Nephron progenitor cell (in vitro differentiated cells): ENCODE data around the gene SLC5A2.

Experiments used
- DNase-seq: peaks from one replicate; pipeline ENCODE4 v3.0.0; 2021
- H3K27ac Mint-ChIP-seq: 2 replicates; pipeline ENCODE4 v1.8.0; 2021; ENCODE audit warnings: mild to moderate bottlenecking, moderate library complexity, mixed read lengths
- H3K27me3 Mint-ChIP-seq: 2 replicates; pipeline ENCODE4 v1.8.0; 2021; ENCODE audit warnings: mild to moderate bottlenecking, low read depth, mixed read lengths; ENCODE audit not compliant: poor library complexity
- H3K36me3 Mint-ChIP-seq: 2 replicates; pipeline ENCODE4 v1.8.0; 2021; ENCODE audit warnings: low read depth, mixed read lengths
- H3K4me1 Mint-ChIP-seq: 2 replicates; pipeline ENCODE4 v1.8.0; 2021; ENCODE audit warnings: mixed read lengths
- H3K4me3 Mint-ChIP-seq: 2 replicates; pipeline ENCODE4 v1.8.0; 2021; ENCODE audit warnings: mild to moderate bottlenecking, moderate library complexity, mixed read lengths
- H3K9me3 Mint-ChIP-seq: 2 replicates; pipeline ENCODE4 v1.8.0; 2021; ENCODE audit warnings: mild to moderate bottlenecking, moderate library complexity, mixed read lengths
- TF ChIP-seq, protein P1 (sequence below): fragments of 200-600 bp; sonication (generic); IDR thresholded peaks from 2 replicates; pipeline ENCODE4 v1.5.0; 2021; ENCODE audit warnings: antibody characterized with exemption

Gene SLC5A2

DNA sequence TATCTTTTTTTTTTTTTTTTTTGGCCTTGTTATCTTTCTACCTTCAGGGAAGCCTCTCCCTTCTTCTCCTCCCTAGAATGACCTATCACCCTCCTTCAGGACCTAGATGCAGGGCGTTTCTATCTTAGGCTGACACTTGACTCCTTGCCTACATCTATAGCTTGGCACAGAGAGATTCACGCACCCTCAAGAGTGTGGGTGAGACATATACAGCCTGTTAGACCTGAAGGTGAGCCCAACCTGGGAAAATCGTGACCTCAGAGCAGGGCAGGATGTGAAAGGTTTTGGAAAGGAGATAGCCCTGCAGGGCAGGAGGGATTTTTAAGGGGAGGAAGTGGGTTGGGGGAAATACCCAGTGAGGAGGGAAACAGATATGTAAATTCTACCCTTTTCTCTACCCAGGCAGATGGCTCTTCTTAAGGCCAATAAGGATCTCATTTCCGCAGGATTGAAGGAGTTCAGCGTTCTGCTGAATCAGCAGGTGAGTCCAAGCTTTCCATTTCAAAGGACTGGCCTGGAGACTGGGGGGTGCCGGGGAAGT lies 44.9 kb downstream of the SLC5A2 start, which contains the start of gene AHSP:
TSS of gene AHSP (plus strand) at position 167 of the 541 bp plus-strand sequence. CDS start at position 407, 240 bp downstream.
- DNase-seq, result no peak
- Mint-ChIP-seq H3K27me3 (peaks cover 12% of the 10 kb centered on the region), H3K27ac (no peak within 1 kb of the TSS), H3K4me3 (peak within 1 kb of the TSS; percentile 78), H3K36me3 (no peaks in the 10 kb centered on the region), H3K9me3 (no peaks in the 10 kb centered on the region), H3K4me1 (peaks cover 13% of the 10 kb centered on the region)
- TF ChIP-seq, protein P1, sequence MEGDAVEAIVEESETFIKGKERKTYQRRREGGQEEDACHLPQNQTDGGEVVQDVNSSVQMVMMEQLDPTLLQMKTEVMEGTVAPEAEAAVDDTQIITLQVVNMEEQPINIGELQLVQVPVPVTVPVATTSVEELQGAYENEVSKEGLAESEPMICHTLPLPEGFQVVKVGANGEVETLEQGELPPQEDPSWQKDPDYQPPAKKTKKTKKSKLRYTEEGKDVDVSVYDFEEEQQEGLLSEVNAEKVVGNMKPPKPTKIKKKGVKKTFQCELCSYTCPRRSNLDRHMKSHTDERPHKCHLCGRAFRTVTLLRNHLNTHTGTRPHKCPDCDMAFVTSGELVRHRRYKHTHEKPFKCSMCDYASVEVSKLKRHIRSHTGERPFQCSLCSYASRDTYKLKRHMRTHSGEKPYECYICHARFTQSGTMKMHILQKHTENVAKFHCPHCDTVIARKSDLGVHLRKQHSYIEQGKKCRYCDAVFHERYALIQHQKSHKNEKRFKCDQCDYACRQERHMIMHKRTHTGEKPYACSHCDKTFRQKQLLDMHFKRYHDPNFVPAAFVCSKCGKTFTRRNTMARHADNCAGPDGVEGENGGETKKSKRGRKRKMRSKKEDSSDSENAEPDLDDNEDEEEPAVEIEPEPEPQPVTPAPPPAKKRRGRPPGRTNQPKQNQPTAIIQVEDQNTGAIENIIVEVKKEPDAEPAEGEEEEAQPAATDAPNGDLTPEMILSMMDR, result no peak

DNA sequence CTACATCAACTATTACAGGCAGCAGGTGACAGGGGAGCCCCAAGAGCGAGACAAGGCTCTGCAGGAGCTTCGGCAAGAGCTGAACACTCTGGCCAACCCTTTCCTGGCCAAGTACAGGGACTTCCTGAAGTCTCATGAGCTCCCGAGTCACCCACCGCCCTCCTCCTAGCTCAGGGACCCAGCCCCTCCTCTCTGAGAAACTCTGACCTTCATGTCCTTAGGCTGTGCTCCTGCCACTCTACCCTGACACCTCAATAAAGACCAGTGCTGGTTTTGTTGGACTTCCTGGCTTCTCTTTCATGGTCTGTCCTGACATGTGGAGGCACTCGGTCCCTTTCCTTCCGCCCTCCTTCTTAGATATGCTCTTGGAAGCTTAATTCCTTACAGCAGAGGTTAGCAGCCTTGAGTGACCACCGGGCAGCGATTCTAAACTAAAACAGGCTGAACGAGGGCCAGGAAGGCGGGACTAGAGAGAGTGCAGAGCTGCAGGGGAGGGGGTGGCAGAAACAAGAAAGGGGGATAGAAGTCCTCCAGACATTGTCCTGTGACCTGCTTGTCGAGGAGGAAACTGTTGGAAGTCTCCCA lies 45.7 kb downstream of the SLC5A2 start:
- no peaks in the 10 kb centered on the region for H3K36me3 Mint-ChIP-seq
- no peak overlapping the region for H3K27ac Mint-ChIP-seq
- H3K4me1 Mint-ChIP-seq, result peaks cover 13% of the 10 kb centered on the region
- no peak for DNase-seq
- peak overlapping the region; percentile 78 for H3K4me3 Mint-ChIP-seq
- peaks cover 16% of the 10 kb centered on the region for H3K27me3 Mint-ChIP-seq
- H3K9me3 Mint-ChIP-seq, result no peaks in the 10 kb centered on the region
- TF ChIP-seq, protein P1, result no peak

DNA sequence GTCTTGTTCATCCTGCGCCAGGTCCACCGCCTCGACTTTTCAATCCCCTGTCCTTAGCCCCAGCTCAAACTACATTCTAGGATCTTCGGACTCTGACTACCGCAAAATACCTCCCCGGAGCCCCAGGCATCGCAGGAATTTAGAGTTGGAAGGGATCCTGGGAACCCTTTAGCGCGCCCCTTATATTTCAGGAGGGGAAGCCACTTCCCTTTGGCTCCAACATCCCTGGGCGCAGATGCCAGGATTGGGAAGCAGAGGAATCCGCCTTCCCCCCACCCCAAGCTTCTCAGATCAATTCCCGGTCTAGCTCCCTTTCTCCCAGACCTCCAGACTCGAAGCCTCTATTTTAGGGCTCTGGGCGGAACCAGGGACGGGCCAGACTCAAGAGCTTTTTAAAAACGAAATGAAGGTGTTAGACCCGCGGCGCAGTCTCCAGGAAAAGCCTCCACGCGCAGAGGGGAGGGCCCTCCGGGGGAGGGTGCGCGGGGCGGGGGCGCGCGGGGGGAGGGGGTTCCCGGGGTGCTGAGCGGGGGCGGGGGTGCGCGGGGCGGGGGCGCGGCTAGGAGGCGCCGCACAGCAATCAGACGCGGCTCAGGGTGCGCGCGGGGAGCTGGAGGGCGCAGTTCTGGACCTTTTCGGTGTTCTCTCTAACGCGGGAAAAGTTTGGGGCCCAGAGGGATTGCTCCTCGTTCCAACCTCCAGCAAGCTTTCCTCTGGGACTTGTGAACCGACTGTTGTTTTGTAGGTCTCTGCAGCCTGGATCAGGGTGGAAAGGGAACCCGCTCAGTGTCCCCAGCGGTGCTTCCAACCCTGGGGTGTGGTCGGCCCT lies 46.4 kb downstream of the SLC5A2 start:
- H3K4me3 Mint-ChIP-seq, result peak overlapping the region; percentile 78
- peaks cover 19% of the 10 kb centered on the region for H3K27me3 Mint-ChIP-seq
- peaks cover 13% of the 10 kb centered on the region for H3K4me1 Mint-ChIP-seq
- no peak overlapping the region for H3K27ac Mint-ChIP-seq
- DNase-seq, result peak; percentile 40
- H3K36me3 Mint-ChIP-seq, result no peaks in the 10 kb centered on the region
- TF ChIP-seq, protein P1, result no peak
- H3K9me3 Mint-ChIP-seq, result no peaks in the 10 kb centered on the region

DNA sequence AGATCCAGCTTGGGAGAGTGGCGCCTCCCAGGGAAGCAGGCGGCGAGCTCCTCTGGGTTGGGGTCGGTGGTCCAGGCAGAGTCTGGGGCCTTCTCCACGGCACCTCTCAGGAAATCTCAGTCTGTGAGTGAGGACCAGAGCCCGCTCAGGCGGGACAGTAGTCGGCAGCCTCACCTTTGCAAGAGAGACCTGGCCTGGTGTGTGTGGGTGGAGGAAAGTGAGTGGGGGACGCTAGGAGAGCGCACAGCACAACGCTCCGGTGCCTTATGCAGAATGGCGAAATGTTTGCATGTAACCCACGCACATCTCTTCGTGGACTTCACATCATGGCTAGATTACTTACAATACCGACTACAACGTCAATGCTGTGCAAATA lies 47.0 kb downstream of the SLC5A2 start:
- H3K36me3 Mint-ChIP-seq, result no peaks in the 10 kb centered on the region
- no peaks in the 10 kb centered on the region for H3K9me3 Mint-ChIP-seq
- TF ChIP-seq, protein P1, result no peak
- H3K4me3 Mint-ChIP-seq, result peak overlapping the region; percentile 78
- H3K4me1 Mint-ChIP-seq, result peaks cover 13% of the 10 kb centered on the region
- DNase-seq, result no peak
- no peak overlapping the region for H3K27ac Mint-ChIP-seq
- H3K27me3 Mint-ChIP-seq, result peaks cover 15% of the 10 kb centered on the region

DNA sequence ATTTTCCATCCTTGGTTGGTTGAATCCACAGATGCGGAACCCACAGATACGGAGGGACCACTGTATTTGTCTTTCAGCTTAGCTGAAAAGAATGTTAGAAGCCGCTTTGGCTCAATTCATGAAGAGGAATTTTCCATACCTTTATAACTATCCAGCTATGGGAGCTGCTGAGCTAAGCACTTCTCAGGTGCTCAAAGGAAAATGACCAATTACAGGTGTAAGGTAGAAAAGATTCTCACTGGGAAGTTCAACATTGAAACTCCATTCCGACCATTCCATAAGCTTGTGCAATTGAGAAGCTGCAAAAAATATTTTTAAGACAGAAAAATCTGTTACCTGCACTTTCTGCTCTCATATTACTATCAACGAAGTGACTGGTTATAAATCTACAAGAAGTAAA lies 47.5 kb downstream of the SLC5A2 start:
- H3K27ac Mint-ChIP-seq, result no peak overlapping the region
- peaks cover 13% of the 10 kb centered on the region for H3K4me1 Mint-ChIP-seq
- peak overlapping the region; percentile 78 for H3K4me3 Mint-ChIP-seq
- DNase-seq, result no peak
- TF ChIP-seq, protein P1, result no peak
- H3K27me3 Mint-ChIP-seq, result peaks cover 14% of the 10 kb centered on the region
- no peaks in the 10 kb centered on the region for H3K36me3 Mint-ChIP-seq
- H3K9me3 Mint-ChIP-seq, result no peaks in the 10 kb centered on the region
